Fibroblast of the aortic adventitia (primary cell): Measurements from ENCODE around the gene COMMD8. TPM values are rescaled to one million over a fixed set of nuclear protein-coding genes. Genes with fewer than 3 reads are reported as not detected.
A peak's percentile ranks its signal among the peaks of the same experiment; 100 is the strongest.

Source experiments
- DNase-seq: peaks from one replicate; pipeline ENCODE4 v3.0.0-alpha.2; 2010; ENCODE audit warnings: low read depth
- H3K4me3 ChIP-seq: 2 replicates; pipeline ENCODE4 v1.5.1; 2011; ENCODE audit warnings: low read depth, mild to moderate bottlenecking, control low read depth, low read length, moderate library complexity
- total RNA-seq: library from RNA; depleted of rRNA; stranded (reverse); fragments of >200 nt; gene quantifications from 2 replicates; pipeline ENCODE4 v1.2.3, GENCODE V29; 2012; ENCODE audit warnings: low replicate concordance
- TF ChIP-seq, protein P1 (sequence below): IDR thresholded peaks from 2 replicates; pipeline ENCODE4 v1.5.1; 2011; ENCODE audit warnings: mild to moderate bottlenecking, low read length, control low read depth, inconsistent platforms; ENCODE audit not compliant: insufficient read depth

The COMMD8 gene
- total RNA-seq, 1 donor: 43.1 TPM

- TF ChIP-seq, protein P1, sequence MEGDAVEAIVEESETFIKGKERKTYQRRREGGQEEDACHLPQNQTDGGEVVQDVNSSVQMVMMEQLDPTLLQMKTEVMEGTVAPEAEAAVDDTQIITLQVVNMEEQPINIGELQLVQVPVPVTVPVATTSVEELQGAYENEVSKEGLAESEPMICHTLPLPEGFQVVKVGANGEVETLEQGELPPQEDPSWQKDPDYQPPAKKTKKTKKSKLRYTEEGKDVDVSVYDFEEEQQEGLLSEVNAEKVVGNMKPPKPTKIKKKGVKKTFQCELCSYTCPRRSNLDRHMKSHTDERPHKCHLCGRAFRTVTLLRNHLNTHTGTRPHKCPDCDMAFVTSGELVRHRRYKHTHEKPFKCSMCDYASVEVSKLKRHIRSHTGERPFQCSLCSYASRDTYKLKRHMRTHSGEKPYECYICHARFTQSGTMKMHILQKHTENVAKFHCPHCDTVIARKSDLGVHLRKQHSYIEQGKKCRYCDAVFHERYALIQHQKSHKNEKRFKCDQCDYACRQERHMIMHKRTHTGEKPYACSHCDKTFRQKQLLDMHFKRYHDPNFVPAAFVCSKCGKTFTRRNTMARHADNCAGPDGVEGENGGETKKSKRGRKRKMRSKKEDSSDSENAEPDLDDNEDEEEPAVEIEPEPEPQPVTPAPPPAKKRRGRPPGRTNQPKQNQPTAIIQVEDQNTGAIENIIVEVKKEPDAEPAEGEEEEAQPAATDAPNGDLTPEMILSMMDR: no peak
- no peak for DNase-seq
- H3K4me3 ChIP-seq: no peak overlapping the region
These were observed 2.7 kb upstream of the COMMD8 start for GRCh38 chr4:47466056-47466785.

DNA sequence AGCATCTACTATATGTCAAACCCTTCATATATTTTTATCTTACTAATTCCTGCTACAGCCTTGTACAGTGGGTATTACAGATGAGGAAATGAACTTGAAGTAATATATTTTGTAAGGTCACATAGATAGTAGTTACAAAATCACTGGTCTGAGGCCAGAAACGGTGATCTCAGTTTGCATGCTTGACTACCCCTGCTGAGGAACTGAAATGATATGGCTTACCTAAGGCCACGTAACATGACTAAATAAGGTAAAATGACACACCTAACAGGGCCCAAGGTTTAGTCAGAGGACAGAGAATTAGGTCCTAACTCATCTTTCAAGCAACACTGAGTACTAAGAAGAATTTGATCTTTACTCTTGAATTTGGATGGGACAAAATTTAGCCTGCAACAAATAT, 1.5 kb upstream of the COMMD8 start:
- TF ChIP-seq, protein P1: no peak
- no peak overlapping the region for H3K4me3 ChIP-seq
- DNase-seq: no peak

DNA sequence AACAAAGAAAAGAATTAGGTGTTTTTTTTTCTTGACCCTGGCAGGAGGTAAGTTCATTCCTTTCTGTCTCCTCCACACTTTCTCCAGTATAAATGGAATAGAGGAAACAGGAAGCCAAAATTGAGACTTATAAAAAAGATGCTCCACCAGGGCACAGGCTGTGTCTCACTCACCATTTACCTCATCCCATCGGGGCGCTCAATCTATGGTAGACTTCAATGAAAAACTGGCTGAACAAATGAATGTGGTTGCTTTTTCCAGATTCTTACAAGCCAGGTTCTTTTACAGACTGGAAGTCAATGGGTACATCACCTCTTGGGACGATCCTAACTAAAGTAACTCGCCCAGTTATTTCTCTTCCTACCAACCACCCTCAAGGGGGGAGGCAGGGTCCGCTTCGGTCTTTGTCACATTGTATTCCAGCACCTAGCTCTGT, 685 bp downstream of the COMMD8 start:
- DNase-seq: peak; percentile 23
- peak overlapping the region; percentile 95 for H3K4me3 ChIP-seq
- TF ChIP-seq, protein P1: no peak

DNA sequence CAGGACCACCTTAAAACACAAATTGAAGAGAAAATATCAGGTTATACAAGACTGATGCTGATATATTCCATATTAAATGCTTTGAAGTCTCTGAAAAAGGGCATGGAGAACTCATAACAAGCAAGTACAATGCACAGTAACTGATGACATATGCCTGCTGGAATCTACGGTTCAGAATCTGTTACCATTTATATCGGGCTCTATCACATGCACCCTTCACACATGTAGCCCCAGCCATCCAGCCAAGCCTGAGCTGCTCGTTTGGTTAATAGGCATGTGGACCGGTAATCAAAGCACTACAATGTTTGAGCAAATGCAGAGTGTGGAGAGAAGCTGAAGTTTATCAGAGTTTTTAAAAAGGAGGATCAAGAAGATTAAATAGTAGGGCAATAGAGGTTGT, 11.8 kb downstream of the COMMD8 start:
- TF ChIP-seq, protein P1: no peak
- DNase-seq: peak; percentile 24
- H3K4me3 ChIP-seq: no peak overlapping the region

DNA sequence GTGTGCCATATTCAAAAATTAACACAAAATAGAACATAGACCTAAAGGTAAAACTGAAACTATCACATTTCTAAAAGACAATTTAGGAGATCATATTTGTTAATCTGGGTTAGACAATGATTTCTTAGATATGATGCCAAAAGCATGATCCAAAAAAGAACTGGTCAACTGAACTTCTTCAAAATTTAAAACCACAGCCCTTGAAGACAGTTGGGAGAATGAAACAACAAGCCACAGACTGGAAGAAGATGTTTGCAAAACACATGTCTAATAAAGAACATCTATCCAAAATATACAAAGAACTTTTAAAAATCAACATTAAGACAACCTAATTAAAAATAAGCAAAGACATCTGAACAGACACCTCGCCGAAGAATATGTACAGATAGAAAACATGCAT, 19.5 kb downstream of the COMMD8 start:
- TF ChIP-seq, protein P1: no peak
- no peak for DNase-seq

DNA sequence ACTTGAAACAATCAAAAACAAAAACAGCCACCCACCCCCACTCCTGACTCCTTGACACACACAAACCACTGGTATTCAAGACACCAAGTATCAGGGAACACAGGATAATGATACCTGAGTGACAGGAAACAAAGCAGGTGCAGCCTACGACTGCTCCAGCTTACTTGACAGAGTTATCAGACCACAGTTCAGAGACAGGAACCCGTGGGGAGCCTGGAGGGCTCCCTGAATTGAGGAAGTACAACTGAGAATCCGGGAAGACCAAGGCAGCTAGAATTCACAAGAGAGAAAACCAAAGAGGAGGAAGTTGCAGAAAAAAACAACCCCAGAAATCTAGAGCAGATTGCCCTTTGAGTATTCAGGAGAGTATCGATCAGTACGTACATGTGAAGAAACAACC, 20.5 kb downstream of the COMMD8 start:
- no peak for DNase-seq
- TF ChIP-seq, protein P1: no peak
- H3K4me3 ChIP-seq: no peak overlapping the region

More for the DNA sequence above, 19.5 kb downstream of the COMMD8 start:
- no peak overlapping the region for H3K4me3 ChIP-seq

DNA sequence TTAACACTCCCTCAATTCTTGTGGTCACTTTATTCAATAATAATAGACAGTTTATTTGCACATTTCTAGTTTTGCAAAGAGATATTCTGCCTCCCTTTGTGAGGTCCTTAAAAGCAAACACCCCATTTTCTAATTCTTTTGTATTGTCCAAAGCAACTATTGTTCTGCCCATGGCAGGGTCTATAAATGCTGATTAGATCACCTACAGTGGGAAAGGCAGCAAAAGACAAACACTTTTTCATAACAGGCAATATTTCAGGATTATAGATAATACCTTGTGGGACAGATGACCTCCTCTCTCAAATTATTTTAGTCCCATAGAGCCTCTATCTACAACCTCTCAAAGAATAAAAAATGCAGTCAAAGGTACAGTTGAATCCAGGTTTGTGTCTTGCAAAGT, 28.6 kb downstream of the COMMD8 start:
- TF ChIP-seq, protein P1: no peak
- DNase-seq: no peak
- no peak overlapping the region for H3K4me3 ChIP-seq
